Measurements from ENCODE around the gene MCRS1.

MCRS1 gene, protein sequence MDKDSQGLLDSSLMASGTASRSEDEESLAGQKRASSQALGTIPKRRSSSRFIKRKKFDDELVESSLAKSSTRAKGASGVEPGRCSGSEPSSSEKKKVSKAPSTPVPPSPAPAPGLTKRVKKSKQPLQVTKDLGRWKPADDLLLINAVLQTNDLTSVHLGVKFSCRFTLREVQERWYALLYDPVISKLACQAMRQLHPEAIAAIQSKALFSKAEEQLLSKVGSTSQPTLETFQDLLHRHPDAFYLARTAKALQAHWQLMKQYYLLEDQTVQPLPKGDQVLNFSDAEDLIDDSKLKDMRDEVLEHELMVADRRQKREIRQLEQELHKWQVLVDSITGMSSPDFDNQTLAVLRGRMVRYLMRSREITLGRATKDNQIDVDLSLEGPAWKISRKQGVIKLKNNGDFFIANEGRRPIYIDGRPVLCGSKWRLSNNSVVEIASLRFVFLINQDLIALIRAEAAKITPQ

DNA sequence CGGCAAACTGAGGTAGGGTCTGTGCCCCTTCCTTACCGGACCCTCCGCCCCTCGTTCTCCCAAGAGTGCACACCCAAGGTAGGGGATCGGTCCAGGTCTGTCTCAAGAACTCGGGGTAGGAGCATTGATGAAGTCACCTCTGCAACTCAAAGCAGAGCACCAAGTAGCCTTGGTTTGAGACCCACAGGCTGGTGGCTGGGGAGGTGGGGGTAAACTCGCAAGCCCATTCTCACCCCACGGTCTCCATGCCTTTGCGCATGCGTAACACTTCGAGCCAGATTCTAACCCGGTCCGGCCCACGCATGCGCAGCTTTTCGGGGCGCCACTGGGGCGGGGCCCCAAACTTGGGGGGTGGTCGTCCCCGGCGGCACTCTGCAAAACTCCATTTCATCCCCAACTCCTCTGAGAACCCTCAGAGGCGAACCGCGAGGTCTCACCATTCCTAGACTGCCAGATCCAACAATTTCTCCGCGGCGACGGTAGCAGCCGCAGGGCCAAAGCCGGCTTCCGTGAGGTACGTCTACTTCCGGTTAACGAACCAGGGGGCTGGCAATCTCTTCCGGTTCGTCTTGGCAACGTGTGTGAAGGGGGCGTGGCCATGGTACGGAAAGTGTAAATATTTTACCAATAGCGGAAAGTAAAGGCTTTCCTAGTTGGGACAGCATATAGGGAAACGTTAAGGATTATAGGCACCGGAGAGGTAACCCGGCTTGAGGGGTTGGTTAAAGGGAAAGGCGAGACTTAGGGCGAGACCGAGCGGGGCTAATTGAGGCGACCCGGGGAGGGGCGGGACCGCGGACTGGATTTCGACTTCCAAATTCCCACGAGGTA is at the start of gene MCRS1:
TSS of gene MCRS1 (minus strand) at position 532 of the 831 bp plus-strand sequence. CDS start 1,411 bp downstream, outside the sequence.
- peak within 1 kb of the TSS; percentile 100 for H2AFZ ChIP-seq (ENCODE audit: low read length)
- peaks cover 10% of the 10 kb centered on the region; the same call in 1 of the 2 replicates for H3K36me3 ChIP-seq (ENCODE audit: insufficient read depth, low read length)
- peaks cover 55% of the 10 kb centered on the region for H3K4me1 ChIP-seq (ENCODE audit: insufficient read depth, low read length, poor library complexity, severe bottlenecking)
- H3K79me2 ChIP-seq (ENCODE audit: insufficient read depth, low read length), result peaks cover 59% of the 10 kb centered on the region
- H3K27me3 ChIP-seq (ENCODE audit: insufficient read depth, low read length, poor library complexity, severe bottlenecking), result no peaks in the 10 kb centered on the region
- H4K20me1 ChIP-seq (ENCODE audit: insufficient read depth, low read length, poor library complexity, severe bottlenecking), result peaks cover 24% of the 10 kb centered on the region
- peak within 1 kb of the TSS; percentile 100 for H3K4me3 ChIP-seq (ENCODE audit: low read length, poor library complexity, severe bottlenecking)
- no peaks in the 10 kb centered on the region for H3K9me2 ChIP-seq (replicated peaks; ENCODE audit: low read depth, low read length)
- TF ChIP-seq CTCF (conservative IDR thresholded peaks at IDR 0.05; ENCODE audit: low read length) (no peak), EZH2phosphoT487 (IDR thresholded peaks at IDR 0.05; ENCODE audit: borderline replicate concordance) (no peak)
- no peaks in the 10 kb centered on the region for H3K9me3 ChIP-seq (ENCODE audit: insufficient read depth, low read depth, low read length)
- H3K9ac ChIP-seq (ENCODE audit: low read depth, low read length, poor library complexity, severe bottlenecking), result peak within 1 kb of the TSS; percentile 97
- H3K4me2 ChIP-seq (ENCODE audit: low read depth, low read length, poor library complexity, severe bottlenecking), result peak within 1 kb of the TSS; percentile 100
- no peaks in the 10 kb centered on the region for H3F3A ChIP-seq (ENCODE audit: low read depth)

- no peaks in the 10 kb centered on the region for H3K9me3 ChIP-seq (ENCODE audit: insufficient read depth, low read depth, low read length)
- H3F3A ChIP-seq (ENCODE audit: low read depth), result 0 out of 2 replicates have a peak, but pooled peaks cover 2% of the 10 kb centered on the region
- no peak for TF ChIP-seq EZH2phosphoT487 (IDR thresholded peaks at IDR 0.05; ENCODE audit: borderline replicate concordance)
- TF ChIP-seq CTCF (conservative IDR thresholded peaks at IDR 0.05; ENCODE audit: low read length), result no peak
- no peaks in the 10 kb centered on the region for H3K79me2 ChIP-seq (ENCODE audit: insufficient read depth, low read length)
- H3K9me2 ChIP-seq (replicated peaks; ENCODE audit: low read depth, low read length), result no peaks in the 10 kb centered on the region
- no peaks in the 10 kb centered on the region for H3K36me3 ChIP-seq (ENCODE audit: insufficient read depth, low read length)
- H3K4me3 ChIP-seq (ENCODE audit: low read length, poor library complexity, severe bottlenecking), result no peak overlapping the region
- H2AFZ ChIP-seq (ENCODE audit: low read length), result no peak overlapping the region
- H3K27me3 ChIP-seq (ENCODE audit: insufficient read depth, low read length, poor library complexity, severe bottlenecking), result peaks cover 22% of the 10 kb centered on the region
- H3K9ac ChIP-seq (ENCODE audit: low read depth, low read length, poor library complexity, severe bottlenecking), result no peak overlapping the region
- H3K4me1 ChIP-seq (ENCODE audit: insufficient read depth, low read length, poor library complexity, severe bottlenecking), result peaks cover 4% of the 10 kb centered on the region
- H3K4me2 ChIP-seq (ENCODE audit: low read depth, low read length, poor library complexity, severe bottlenecking), result no peak overlapping the region
- no peaks in the 10 kb centered on the region for H4K20me1 ChIP-seq (ENCODE audit: insufficient read depth, low read length, poor library complexity, severe bottlenecking)
Measured at GRCh38 chr12:49616533-49617219, 48.7 kb upstream of the MCRS1 start.

DNA sequence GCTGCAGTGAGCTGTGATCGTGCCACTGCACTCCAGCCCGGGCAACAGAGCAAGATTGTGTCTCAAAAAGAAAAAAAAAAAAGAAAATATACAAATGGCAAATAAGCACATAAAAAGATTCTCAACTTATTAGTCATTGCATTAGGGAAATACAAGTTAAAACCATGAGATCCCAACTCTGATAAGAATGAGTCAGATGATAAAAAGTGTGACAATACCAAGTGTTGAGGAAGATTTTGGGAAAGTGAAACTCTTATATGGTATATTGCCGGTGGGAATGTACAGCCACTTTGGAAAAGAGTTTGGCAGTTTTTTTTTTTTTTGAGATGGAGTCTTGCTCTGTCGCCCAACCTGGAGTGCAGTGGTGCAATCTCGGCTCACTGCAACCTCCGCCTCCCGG is 47.8 kb upstream of the MCRS1 start:
- H3K9me2 ChIP-seq (replicated peaks; ENCODE audit: low read depth, low read length), result no peaks in the 10 kb centered on the region
- H3K4me2 ChIP-seq (ENCODE audit: low read depth, low read length, poor library complexity, severe bottlenecking), result no peak overlapping the region
- H3K79me2 ChIP-seq (ENCODE audit: insufficient read depth, low read length), result no peaks in the 10 kb centered on the region
- no peak overlapping the region for H3K9ac ChIP-seq (ENCODE audit: low read depth, low read length, poor library complexity, severe bottlenecking)
- H2AFZ ChIP-seq (ENCODE audit: low read length), result no peak overlapping the region
- no peak for TF ChIP-seq CTCF (conservative IDR thresholded peaks at IDR 0.05; ENCODE audit: low read length)
- TF ChIP-seq EZH2phosphoT487 (IDR thresholded peaks at IDR 0.05; ENCODE audit: borderline replicate concordance), result no peak
- 0 out of 2 replicates have a peak, but pooled peaks cover 2% of the 10 kb centered on the region for H3F3A ChIP-seq (ENCODE audit: low read depth)
- no peaks in the 10 kb centered on the region for H3K36me3 ChIP-seq (ENCODE audit: insufficient read depth, low read length)
- peaks cover 17% of the 10 kb centered on the region for H3K27me3 ChIP-seq (ENCODE audit: insufficient read depth, low read length, poor library complexity, severe bottlenecking)
- no peaks in the 10 kb centered on the region for H3K9me3 ChIP-seq (ENCODE audit: insufficient read depth, low read depth, low read length)
- H3K4me3 ChIP-seq (ENCODE audit: low read length, poor library complexity, severe bottlenecking), result no peak overlapping the region
- no peaks in the 10 kb centered on the region for H4K20me1 ChIP-seq (ENCODE audit: insufficient read depth, low read length, poor library complexity, severe bottlenecking)
- no peaks in the 10 kb centered on the region for H3K4me1 ChIP-seq (ENCODE audit: insufficient read depth, low read length, poor library complexity, severe bottlenecking)

Measured in Loucy (cell line).